Effector memory CD8-positive, alpha-beta T cell (primary cell): ENCODE measurements around the gene MXI1.
A peak's percentile ranks its signal among the peaks of the same experiment; 100 is the strongest.

Experiments
- ATAC-seq: fragments of 150-1000 bp; cut with Tn5 transposase; replicated peaks from 2 replicates; pipeline ENCODE4 v1.10.0; 2021; ENCODE audit warnings: mild to moderate bottlenecking, moderate library complexity
- DNase-seq, 3 experiments: peaks; one replicate each; pipeline ENCODE4 v3.0.0; 2021
- H3K27ac Mint-ChIP-seq, 2 donors: one replicate each; pipeline ENCODE4 v1.8.0; 2022; ENCODE audit warnings: mild to moderate bottlenecking in 2 of 2, mixed read lengths in 2 of 2, moderate library complexity in 2 of 2
- H3K27me3 Mint-ChIP-seq, 2 donors: one replicate each; pipeline ENCODE4 v1.8.0; 2022; ENCODE audit warnings: mixed read lengths in 2 of 2
- H3K36me3 Mint-ChIP-seq: one replicate; pipeline ENCODE4 v1.8.0; 2022; ENCODE audit warnings: mild to moderate bottlenecking, moderate library complexity, mixed read lengths; ENCODE audit not compliant: insufficient read depth
- H3K4me1 Mint-ChIP-seq, 2 donors: one replicate each; pipeline ENCODE4 v1.8.0; 2022; ENCODE audit warnings: low read depth in 2 of 2, mixed read lengths in 2 of 2
- H3K4me3 Mint-ChIP-seq, 2 donors: one replicate each; pipeline ENCODE4 v1.8.0; 2022; ENCODE audit warnings: mild to moderate bottlenecking in 2 of 2, mixed read lengths in 2 of 2, moderate library complexity in 2 of 2
- H3K9me3 Mint-ChIP-seq, 2 donors: one replicate each; pipeline ENCODE4 v1.8.0; 2022; ENCODE audit warnings: mixed read lengths in 2 of 2

MXI1 gene

DNA sequence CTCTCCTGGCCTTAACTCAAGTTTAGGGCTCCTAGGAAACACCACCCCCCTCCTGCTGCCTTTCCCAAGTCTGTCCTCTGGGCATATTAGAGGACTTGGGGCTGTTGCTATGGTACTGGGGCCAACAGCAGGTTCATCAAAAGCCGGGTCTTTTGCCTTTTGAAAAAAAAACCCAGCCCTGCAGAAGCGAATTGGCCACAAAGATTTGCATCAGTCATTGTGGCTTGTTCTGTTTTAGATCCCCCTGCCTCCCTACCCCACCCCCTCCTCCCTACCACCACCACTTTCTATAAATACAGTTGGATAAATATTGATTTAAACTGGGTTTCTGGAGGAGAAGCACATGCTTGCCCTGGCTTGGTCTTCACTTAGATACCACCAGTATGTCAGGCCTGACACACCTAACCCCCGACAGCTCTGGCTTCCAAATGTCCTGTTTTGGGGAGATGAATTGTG lies 7.0 kb downstream of the MXI1 start:
- peaks cover 28% of the 10 kb centered on the region in 2 donors for H3K4me1 Mint-ChIP-seq
- no peak overlapping the region for H3K4me3 Mint-ChIP-seq
- H3K36me3 Mint-ChIP-seq, result peaks cover 29% of the 10 kb centered on the region
- ATAC-seq (no peak), DNase-seq (no peak)
- no peaks in the 10 kb centered on the region for H3K9me3 Mint-ChIP-seq
- H3K27me3 Mint-ChIP-seq, result peaks cover 0 to 11% of the 10 kb centered on the region in 2 donors
- no peak overlapping the region for H3K27ac Mint-ChIP-seq

DNA sequence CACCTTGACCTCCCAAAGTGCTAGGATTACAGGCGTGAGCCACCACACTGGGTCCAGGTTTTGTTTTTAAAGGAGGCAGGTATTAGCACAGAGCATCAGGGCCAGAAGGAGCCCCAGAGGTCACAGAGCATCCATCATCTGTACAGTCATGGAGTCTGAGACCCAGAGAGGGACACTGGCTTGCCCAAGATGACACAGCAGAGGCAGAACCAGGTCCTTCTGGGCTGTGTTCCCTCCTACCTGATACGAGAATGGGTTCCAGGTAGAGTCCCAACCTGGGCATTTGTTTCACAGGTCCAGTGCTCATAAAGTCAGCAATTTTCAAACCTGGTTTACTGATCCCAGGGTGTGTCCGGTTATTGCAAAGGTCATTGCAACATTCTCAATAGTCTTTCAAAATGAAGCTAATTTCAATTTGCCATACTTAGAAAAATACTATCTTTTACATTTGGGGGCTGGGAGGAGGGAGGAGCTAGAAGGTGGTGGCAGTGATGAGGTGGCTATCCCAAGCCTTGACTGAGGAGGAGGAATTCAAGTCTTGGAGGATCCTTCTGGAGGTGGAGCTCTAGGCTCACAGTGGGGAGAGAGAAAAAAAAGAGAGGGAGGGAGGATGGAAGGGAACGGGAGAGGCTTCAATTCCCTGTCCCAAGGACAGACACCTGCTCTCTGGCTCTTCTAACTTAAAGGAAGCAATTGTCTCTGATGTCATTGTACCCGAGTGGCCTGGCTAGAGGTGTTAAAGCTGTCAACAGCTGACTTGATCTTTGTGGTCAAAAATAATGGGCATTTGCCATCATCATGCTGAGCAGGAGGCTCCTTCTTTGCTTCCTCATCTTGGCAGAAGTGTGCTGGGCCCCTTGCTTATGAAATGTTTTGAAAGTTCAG lies 8.1 kb downstream of the MXI1 start:
- Mint-ChIP-seq H3K4me1 (peaks cover 22 to 26% of the 10 kb centered on the region in 2 donors), H3K27me3 (peaks cover 0 to 10% of the 10 kb centered on the region in 2 donors), H3K4me3 (no peak overlapping the region), H3K9me3 (no peaks in the 10 kb centered on the region), H3K36me3 (peaks cover 18% of the 10 kb centered on the region), H3K27ac (no peak overlapping the region)
- DNase-seq, result no peak
- ATAC-seq, result no peak

DNA sequence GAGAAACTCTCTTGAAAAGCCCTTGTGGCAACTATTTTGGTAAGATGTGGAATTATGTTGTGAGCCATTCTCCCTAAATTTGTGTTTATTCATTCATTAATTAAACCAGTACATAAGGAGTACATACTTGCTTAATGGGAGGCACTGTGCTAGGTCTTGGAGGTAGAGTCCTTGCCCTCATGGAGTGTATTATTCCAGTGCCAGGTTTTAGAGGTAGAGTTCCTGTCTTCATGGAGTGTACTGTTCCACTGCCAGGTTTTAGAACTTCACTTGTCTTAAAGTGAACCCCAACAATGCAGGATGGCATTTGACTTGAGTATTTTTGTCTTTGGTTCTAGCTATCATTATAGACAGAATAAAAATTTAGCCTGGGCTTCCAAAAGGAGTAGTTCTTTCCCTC lies 8.8 kb downstream of the MXI1 start:
- peaks cover 15 to 20% of the 10 kb centered on the region in 2 donors for H3K4me1 Mint-ChIP-seq

DNA sequence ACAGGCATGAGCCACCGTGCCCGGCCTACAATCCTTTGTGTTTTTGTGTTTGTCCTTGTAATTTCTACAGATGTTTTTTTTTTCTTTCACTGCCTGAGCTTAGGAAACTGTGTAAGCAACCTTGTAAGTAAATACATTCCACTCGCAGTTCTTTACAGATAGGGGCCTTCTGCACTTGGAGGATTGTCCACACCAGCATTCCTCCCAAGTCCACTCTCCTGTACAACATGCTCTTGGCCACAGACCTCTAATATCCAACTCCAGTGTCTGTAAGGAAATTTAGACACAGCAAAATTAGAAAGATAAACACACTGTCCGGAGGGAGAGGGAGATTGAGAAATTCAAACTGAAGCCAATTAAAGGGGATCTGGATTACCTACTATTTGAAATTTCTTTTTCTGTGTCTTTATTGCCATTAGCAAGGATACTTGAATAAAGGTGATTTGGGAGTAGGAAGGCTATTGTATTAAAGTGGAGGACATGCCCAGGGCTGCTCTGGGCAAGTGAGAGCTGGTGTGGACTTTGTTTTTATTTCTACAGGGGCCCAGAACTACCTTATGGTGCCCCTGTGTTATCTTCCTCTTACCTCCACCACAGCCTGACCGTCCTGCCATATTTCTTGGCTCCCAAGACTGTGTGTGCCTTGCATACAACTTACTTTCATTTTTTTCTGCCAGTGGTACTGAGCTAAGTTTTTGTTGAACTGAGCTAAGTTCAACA lies 9.7 kb downstream of the MXI1 start:
- Mint-ChIP-seq H3K27me3 (peaks cover 0 to 10% of the 10 kb centered on the region in 2 donors), H3K9me3 (no peaks in the 10 kb centered on the region), H3K36me3 (peaks cover 4% of the 10 kb centered on the region), H3K27ac (no peak overlapping the region), H3K4me3 (no peak overlapping the region), H3K4me1 (peaks cover 12 to 19% of the 10 kb centered on the region in 2 donors)
- ATAC-seq (no peak), DNase-seq (no peak)

More for the DNA sequence above, 8.8 kb downstream of the MXI1 start:
- ATAC-seq (no peak), DNase-seq (no peak)
- Mint-ChIP-seq H3K36me3 (peaks cover 11% of the 10 kb centered on the region), H3K9me3 (no peaks in the 10 kb centered on the region), H3K27me3 (peaks cover 0 to 10% of the 10 kb centered on the region in 2 donors), H3K4me3 (no peak overlapping the region), H3K27ac (no peak overlapping the region)

DNA sequence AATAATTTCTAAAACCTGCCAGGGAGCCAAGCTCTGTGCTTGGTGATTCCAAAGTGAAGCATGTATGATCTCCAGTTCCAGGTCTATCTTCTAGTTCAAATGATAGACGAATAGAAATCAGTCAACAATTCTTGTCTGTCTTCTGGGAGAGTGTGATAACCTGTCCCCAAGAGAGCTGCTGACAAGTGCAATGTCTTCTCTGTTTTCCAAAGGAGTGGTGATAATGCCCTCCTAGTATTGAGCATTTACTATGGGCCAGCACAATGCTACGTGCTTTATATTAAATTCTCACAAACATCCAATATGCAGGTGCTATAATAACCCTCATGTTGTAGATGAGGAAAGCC lies 10.2 kb downstream of the MXI1 start:
- H3K27me3 Mint-ChIP-seq, result peaks cover 0 to 10% of the 10 kb centered on the region in 2 donors
- H3K36me3 Mint-ChIP-seq, result peaks cover 4% of the 10 kb centered on the region
- H3K4me3 Mint-ChIP-seq, result no peak overlapping the region
- DNase-seq (no peak), ATAC-seq (no peak)
- no peaks in the 10 kb centered on the region for H3K9me3 Mint-ChIP-seq
- peaks cover 6 to 17% of the 10 kb centered on the region in 2 donors for H3K4me1 Mint-ChIP-seq
- no peak overlapping the region for H3K27ac Mint-ChIP-seq

DNA sequence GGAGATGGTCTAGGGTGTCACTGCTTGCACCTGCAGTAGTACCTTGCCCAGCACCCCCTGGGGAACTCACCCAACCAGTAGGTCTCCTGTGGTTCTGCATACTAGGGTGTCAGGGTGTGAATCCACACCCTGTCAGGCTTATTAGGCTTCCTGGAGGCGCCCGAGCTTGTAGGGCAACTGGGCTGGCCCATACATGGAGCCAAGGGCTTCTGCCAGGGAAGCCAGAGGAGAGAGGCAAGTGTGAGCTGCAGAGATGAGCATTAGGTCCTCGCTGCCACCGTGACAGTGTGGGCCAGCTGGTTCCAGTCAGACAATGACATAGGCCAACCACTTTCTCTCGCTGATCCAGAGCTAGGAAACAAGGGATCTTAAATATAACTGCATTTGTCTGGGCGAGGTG lies 11.2 kb downstream of the MXI1 start:
- DNase-seq (no peak), ATAC-seq (no peak)
- H3K27me3 Mint-ChIP-seq, result peaks cover 0 to 16% of the 10 kb centered on the region in 2 donors
- H3K27ac Mint-ChIP-seq, result no peak overlapping the region
- H3K4me1 Mint-ChIP-seq, result peaks cover 6 to 12% of the 10 kb centered on the region in 2 donors
- no peaks in the 10 kb centered on the region for H3K9me3 Mint-ChIP-seq
- H3K36me3 Mint-ChIP-seq, result no peaks in the 10 kb centered on the region
- no peak overlapping the region for H3K4me3 Mint-ChIP-seq

DNA sequence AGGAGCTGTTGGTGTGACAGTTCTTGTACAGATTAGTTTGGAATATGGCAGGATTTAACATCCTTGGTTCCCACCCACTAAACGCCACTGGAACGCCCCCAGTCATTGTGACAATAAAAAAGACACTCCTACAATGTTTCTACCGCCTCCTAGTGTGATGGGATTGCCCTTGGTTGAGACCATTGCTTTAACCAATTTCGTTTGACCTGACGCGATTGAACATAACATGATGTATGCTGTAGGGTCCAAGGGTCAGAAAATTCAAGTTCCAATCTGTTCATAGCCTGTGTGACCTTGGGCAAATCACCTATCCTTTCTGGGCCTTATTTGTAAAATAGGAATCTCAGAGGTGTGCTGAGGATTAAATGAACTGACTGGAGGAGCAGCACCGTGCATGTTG lies 12.5 kb downstream of the MXI1 start:
- ATAC-seq, result no peak
- DNase-seq, result no peak
- Mint-ChIP-seq H3K9me3 (no peaks in the 10 kb centered on the region), H3K4me3 (no peak overlapping the region), H3K4me1 (peaks cover 6 to 12% of the 10 kb centered on the region in 2 donors), H3K27ac (no peak overlapping the region), H3K27me3 (peaks cover 0 to 16% of the 10 kb centered on the region in 2 donors), H3K36me3 (no peaks in the 10 kb centered on the region)

DNA sequence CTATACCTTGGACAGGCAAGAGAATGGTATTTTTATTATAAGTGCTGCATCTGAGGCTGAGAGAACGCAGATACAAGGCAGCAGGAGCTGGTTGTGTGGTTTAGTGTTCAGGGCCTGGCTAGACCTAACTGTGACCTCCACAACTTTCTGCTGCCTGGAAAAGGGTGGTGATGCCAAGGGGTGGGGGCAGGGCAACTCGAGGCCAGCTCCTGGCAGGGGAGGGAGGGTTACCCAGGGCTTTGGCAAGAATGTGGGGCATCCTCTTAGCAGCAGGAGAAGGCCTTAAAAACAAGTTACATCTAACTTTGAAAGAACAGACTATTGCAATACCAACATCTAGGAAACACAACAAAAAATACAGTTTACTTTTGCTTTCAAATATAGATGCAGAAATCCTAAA lies 13.0 kb downstream of the MXI1 start:
- Mint-ChIP-seq H3K36me3 (no peaks in the 10 kb centered on the region), H3K4me1 (peaks cover 11 to 16% of the 10 kb centered on the region in 2 donors), H3K9me3 (no peaks in the 10 kb centered on the region), H3K27me3 (peaks cover 0 to 15% of the 10 kb centered on the region in 2 donors), H3K27ac (no peak overlapping the region), H3K4me3 (no peak overlapping the region)
- no peak for ATAC-seq
- no peak for DNase-seq

DNA sequence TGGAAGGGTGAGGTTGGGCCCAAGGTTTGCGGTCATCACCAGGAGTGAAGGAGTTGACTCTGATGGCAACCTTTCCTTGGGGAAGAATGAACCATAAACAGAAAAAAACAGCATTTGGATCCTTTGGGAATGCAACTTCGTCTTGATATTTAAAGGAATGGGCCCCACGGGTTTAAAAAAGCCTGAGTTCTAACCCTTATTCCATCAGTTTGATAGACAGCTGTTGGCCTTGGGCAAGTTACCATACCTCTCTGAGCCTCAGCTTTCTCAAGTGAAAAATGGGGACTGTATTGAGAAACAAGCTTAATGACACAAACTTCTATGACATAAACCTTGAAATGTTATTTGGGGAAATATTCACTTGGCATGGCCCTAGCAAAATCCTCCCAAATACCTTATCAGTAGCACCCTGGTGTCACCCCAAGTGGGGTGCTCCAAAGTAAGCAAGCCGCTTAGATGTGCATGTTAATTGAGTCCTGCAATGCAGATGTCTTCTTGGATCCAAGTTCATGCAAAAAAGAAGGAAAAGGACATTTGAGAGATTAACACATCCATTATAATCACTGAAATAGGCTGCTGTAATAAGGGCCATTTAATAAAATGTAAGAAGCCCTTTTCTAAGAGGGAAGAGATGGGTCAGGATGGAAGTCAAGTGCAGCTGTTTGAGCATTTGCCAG lies 13.8 kb downstream of the MXI1 start:
- no peaks in the 10 kb centered on the region for H3K9me3 Mint-ChIP-seq
- H3K27me3 Mint-ChIP-seq, result peaks cover 0 to 10% of the 10 kb centered on the region in 2 donors
- H3K36me3 Mint-ChIP-seq, result peaks cover 2% of the 10 kb centered on the region
- H3K4me3 Mint-ChIP-seq, result peak overlapping the region; percentile 55 to 59
- peaks cover 14 to 19% of the 10 kb centered on the region in 2 donors for H3K4me1 Mint-ChIP-seq
- peak overlapping the region in 1 of 2 donors; percentile 65 for H3K27ac Mint-ChIP-seq
- no peak for ATAC-seq
- no peak for DNase-seq

DNA sequence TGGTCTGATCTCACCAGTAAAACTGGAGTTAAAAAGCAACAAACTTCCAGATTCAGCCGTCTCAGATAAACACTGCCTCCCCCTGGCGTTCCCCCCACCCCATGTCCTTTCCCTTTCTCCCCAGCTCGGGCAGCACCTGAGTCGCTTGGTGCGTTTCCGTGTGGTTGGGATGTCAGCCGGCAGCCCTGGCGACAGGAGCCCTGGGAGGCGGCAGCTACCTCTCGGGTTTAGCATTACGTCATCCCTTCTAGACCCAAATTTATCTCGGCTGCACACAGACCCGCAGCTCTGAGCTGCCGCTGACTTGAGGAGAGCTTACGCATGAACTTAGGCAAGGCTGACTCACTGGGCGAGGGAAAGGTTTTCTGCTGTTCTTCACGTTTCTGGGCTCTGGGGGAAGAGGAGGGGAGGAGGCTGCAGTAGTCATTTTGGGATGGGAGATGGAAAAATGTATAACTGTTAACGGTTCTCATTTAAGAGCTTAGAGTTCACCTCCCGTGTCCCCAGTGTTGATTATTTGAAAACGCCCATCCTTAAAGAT lies 14.4 kb downstream of the MXI1 start:
- peaks cover 8% of the 10 kb centered on the region for H3K36me3 Mint-ChIP-seq
- peak overlapping the region; percentile 55 to 59 for H3K4me3 Mint-ChIP-seq
- no peaks in the 10 kb centered on the region for H3K9me3 Mint-ChIP-seq
- peak; percentile 53 for ATAC-seq
- H3K27ac Mint-ChIP-seq, result peak overlapping the region; percentile 4 to 65
- H3K4me1 Mint-ChIP-seq, result peaks cover 14 to 19% of the 10 kb centered on the region in 2 donors
- peak; percentile 50 to 53 (median 53) for DNase-seq
- peaks cover 0 to 10% of the 10 kb centered on the region in 2 donors for H3K27me3 Mint-ChIP-seq

DNA sequence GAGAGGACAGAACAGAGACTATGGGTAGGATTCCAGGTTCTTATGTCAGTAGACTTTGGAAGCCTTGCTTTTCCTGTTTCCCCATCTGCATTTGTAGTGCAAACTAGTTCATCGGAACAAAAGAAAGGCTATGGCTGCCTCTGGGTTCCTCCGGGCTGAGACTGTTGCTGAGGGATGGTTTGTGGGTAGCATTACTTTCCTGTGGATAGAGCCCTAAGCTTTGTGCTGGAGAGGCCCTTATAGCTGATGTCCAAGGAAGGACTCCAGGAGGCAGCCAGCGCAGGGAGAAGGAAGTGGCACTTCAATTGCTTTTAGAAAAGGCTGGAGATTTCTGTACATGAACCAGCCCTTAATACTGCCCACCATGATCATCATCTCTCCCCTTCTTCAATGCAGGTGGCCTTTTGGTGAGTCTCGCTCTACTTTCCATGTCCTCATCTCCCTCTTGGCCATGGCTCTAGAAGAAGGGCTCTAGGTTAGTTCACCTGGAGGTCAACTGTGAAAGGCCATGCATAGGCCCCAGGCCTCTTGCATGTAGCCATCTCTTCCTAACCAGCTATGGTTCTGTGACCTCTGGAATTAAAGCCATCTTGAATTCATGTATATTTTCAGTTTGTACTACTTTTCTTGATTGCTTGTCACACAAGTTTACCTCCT lies 15.4 kb downstream of the MXI1 start:
- Mint-ChIP-seq H3K4me3 (no peak overlapping the region), H3K27ac (no peak overlapping the region), H3K27me3 (peaks cover 0 to 6% of the 10 kb centered on the region in 2 donors), H3K9me3 (no peaks in the 10 kb centered on the region), H3K36me3 (peaks cover 12% of the 10 kb centered on the region), H3K4me1 (peaks cover 21 to 24% of the 10 kb centered on the region in 2 donors)
- no peak for ATAC-seq
- no peak for DNase-seq

DNA sequence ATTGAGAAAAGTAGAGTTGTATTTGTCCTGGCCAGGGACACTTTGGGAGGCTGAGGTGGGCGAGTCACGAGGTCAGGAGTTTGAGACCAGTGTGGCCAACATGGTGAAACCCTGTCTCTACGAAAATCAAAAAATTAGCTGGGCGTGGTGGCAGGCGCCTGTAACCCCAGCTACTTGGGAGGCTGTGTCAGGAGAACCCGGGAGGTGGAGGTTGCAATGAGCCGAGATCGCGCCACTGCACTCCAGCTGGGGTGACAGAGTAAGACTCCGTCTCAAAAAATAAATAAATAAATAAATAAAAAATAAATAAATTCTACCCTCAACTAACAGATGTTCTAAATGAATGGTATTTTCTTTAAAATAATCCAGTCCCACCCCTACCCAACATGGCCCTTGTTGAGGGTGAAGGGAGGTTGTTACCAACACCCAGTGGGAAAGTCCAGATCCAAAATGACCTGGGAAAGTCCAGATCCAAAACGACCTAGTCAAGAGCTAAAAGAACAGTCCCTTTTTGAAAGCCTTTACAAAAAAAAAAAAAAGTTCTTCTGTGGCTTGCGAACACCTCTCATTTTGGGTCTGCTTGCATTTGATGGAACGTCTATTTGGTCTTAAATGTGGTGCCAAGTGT lies 16.0 kb downstream of the MXI1 start:
- Mint-ChIP-seq H3K4me1 (peaks cover 21 to 24% of the 10 kb centered on the region in 2 donors), H3K27ac (no peak overlapping the region), H3K9me3 (no peaks in the 10 kb centered on the region), H3K4me3 (no peak overlapping the region), H3K27me3 (peaks cover 0 to 6% of the 10 kb centered on the region in 2 donors), H3K36me3 (peaks cover 12% of the 10 kb centered on the region)
- DNase-seq, result no peak
- no peak for ATAC-seq
